Measurements from ENCODE around the gene S100A7A. TPM values are rescaled to one million over a fixed set of nuclear protein-coding genes. Genes with fewer than 3 reads are reported as not detected.

S100A7A gene
- total and polyA plus RNA-seq, 10 of the 15 experiments (the other 5 are each of a cell fraction or from before 2014, with no cell fraction given) = not detected

- TF ChIP-seq BCLAF1 (IDR thresholded peaks at IDR 0.05) (no peak), CEBPB (IDR thresholded peaks at IDR 0.05; ENCODE audit: borderline replicate concordance in 1 of 2, low read depth in 2 of 2, low read length in 2 of 2) (no peak), SUZ12 (IDR thresholded peaks at IDR 0.05; ENCODE audit: unreplicated experiment) (no peak), HCFC1 (IDR thresholded peaks at IDR 0.05; ENCODE audit: low read length) (no peak), RELA (IDR thresholded peaks at IDR 0.05; ENCODE audit: borderline replicate concordance, partially characterized antibody) (no peak), NR2C2 (IDR thresholded peaks at IDR 0.05; ENCODE audit: borderline replicate concordance, control insufficient read depth, insufficient read length, low read depth) (no peak), FOXM1 (IDR thresholded peaks at IDR 0.05; ENCODE audit: low read depth, low read length) (no peak), CEBPZ (IDR thresholded peaks at IDR 0.05; ENCODE audit: low read depth, low read length) (no peak), ELK1 (IDR thresholded peaks at IDR 0.05; ENCODE audit: low read depth, low read length) (no peak), TCF3 (IDR thresholded peaks at IDR 0.05; ENCODE audit: borderline replicate concordance, insufficient read depth, low read depth, low read length) (no peak), MEF2B (IDR thresholded peaks at IDR 0.05; ENCODE audit: partially characterized antibody, poor library complexity, severe bottlenecking) (no peak)
These were observed 26.1 kb upstream of the S100A7A start (continued) for GRCh38 chr1:153389973-153390879.

All from GM12878 (cell line).